Activated B cell treated with CpG ODN at 0.5 μM for 24 hours (primary cell): ENCODE data around the gene TPP2. TPM values are rescaled to one million over a fixed set of nuclear protein-coding genes. Genes with fewer than 3 reads are reported as not detected.

Source experiments
- ATAC-seq: fragments of 200-7000 bp; cut with Tn5 transposase; one replicate; pipeline ENCODE4 v1.10.0; 2021; ENCODE audit warnings: low read depth, mild to moderate bottlenecking, moderate library complexity
- CTCF ChIA-PET: fragments of 350-600 bp; sonication (Branson Sonifier 250); formaldehyde crosslinking; loops from one replicate; lab custom pipeline; 2021; ENCODE audit warnings: antibody characterized with exemption; lab: Charles Lee
- POLR2A ChIA-PET: fragments of 350-600 bp; sonication (Branson Sonifier 250); formaldehyde crosslinking; loops from one replicate; lab custom pipeline; 2021; ENCODE audit warnings: antibody characterized with exemption; lab: Charles Lee
- DNase-seq: peaks from one replicate; pipeline ENCODE4 v3.0.0; 2022
- H3K27ac Mint-ChIP-seq: one replicate; pipeline ENCODE4 v1.8.0; 2020; ENCODE audit warnings: mixed read lengths
- H3K27me3 Mint-ChIP-seq: one replicate; pipeline ENCODE4 v1.8.0; 2021; ENCODE audit warnings: mixed read lengths
- H3K36me3 Mint-ChIP-seq: one replicate; pipeline ENCODE4 v1.8.0; 2021; ENCODE audit warnings: low read depth, mixed read lengths
- H3K4me1 Mint-ChIP-seq: one replicate; pipeline ENCODE4 v1.8.0; 2021; ENCODE audit warnings: mixed read lengths
- H3K4me3 Mint-ChIP-seq: one replicate; pipeline ENCODE4 v1.8.0; 2020; ENCODE audit warnings: mild to moderate bottlenecking, mixed read lengths
- H3K9me3 Mint-ChIP-seq: one replicate; pipeline ENCODE4 v1.8.0; 2020; ENCODE audit warnings: mixed read lengths
- intact Hi-C: fragments of 100-400 bp; cut with micrococcal nuclease; formaldehyde crosslinking; loops from one replicate; pipeline ENCODE4 v1.15.1; 2024
- total RNA-seq: library from RNA; stranded (reverse); gene quantifications from 2 replicates; pipeline ENCODE4 v1.2.3, GENCODE V29; 2022
- TF ChIP-seq, protein P1 (sequence below): fragments of 200-600 bp; IDR thresholded peaks from one replicate; pipeline ENCODE4 v1.8.0; 2022; ENCODE audit warnings: antibody characterized with exemption, mild to moderate bottlenecking

The TPP2 gene
- total RNA-seq, 1 donor from 2014 or later, result 53.1 TPM

- CTCF ChIA-PET, result interaction anchor here (0.7 kb wide), 1 partner anchor 819 kb away, joined by 3 read pairs; no protein-coding TSS in a partner anchor
- intact Hi-C loops, result loop anchor here (10.0 kb wide), 1 partner anchor 1507 kb away; no protein-coding TSS in a partner anchor
- H3K36me3 Mint-ChIP-seq, result peaks cover 51% of the 10 kb centered on the region
- no peaks in the 10 kb centered on the region for H3K27me3 Mint-ChIP-seq
- TF ChIP-seq, protein P1, sequence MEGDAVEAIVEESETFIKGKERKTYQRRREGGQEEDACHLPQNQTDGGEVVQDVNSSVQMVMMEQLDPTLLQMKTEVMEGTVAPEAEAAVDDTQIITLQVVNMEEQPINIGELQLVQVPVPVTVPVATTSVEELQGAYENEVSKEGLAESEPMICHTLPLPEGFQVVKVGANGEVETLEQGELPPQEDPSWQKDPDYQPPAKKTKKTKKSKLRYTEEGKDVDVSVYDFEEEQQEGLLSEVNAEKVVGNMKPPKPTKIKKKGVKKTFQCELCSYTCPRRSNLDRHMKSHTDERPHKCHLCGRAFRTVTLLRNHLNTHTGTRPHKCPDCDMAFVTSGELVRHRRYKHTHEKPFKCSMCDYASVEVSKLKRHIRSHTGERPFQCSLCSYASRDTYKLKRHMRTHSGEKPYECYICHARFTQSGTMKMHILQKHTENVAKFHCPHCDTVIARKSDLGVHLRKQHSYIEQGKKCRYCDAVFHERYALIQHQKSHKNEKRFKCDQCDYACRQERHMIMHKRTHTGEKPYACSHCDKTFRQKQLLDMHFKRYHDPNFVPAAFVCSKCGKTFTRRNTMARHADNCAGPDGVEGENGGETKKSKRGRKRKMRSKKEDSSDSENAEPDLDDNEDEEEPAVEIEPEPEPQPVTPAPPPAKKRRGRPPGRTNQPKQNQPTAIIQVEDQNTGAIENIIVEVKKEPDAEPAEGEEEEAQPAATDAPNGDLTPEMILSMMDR, result no peak
- H3K9me3 Mint-ChIP-seq, result no peaks in the 10 kb centered on the region
- POLR2A ChIA-PET, result no interaction called here
- no peak for DNase-seq
- no peak overlapping the region for H3K27ac Mint-ChIP-seq
- H3K4me3 Mint-ChIP-seq, result no peak overlapping the region
- H3K4me1 Mint-ChIP-seq, result no peaks in the 10 kb centered on the region
- no peak for ATAC-seq
These were observed 54.6 kb downstream of the TPP2 start for GRCh38 chr13:102651392-102651791.

GRCh38 chr13:102651892-102652291 is 55.1 kb downstream of the TPP2 start:
- no peaks in the 10 kb centered on the region for H3K27me3 Mint-ChIP-seq
- H3K4me1 Mint-ChIP-seq, result no peaks in the 10 kb centered on the region
- POLR2A ChIA-PET, result interaction anchor here (1.1 kb wide), 1 partner anchor 55 kb away, joined by 3 read pairs; the partner anchor contains the start of gene TPP2
- intact Hi-C loops, result loop anchor here (10.0 kb wide), 1 partner anchor 1507 kb away; no protein-coding TSS in a partner anchor
- no peak overlapping the region for H3K4me3 Mint-ChIP-seq
- TF ChIP-seq, protein P1, result no peak
- H3K27ac Mint-ChIP-seq, result no peak overlapping the region
- peaks cover 48% of the 10 kb centered on the region for H3K36me3 Mint-ChIP-seq
- ATAC-seq, result no peak
- no peaks in the 10 kb centered on the region for H3K9me3 Mint-ChIP-seq
- DNase-seq, result no peak
- CTCF ChIA-PET, result no interaction called here

- TF ChIP-seq, protein P1, result no peak
- ChIA-PET POLR2A (no interaction called here), CTCF (no interaction called here)
- intact Hi-C loops, result loop anchor here (5.0 to 10.0 kb wide), 2 partner anchors 72 to 1510 kb away; no protein-coding TSS in a partner anchor
- H3K27me3 Mint-ChIP-seq, result no peaks in the 10 kb centered on the region
- no peaks in the 10 kb centered on the region for H3K4me1 Mint-ChIP-seq
- H3K27ac Mint-ChIP-seq, result no peak overlapping the region
- peaks cover 46% of the 10 kb centered on the region for H3K36me3 Mint-ChIP-seq
- peaks cover 4% of the 10 kb centered on the region for H3K9me3 Mint-ChIP-seq
- DNase-seq, result no peak
- no peak for ATAC-seq
- H3K4me3 Mint-ChIP-seq, result no peak overlapping the region
These were observed 58.0 kb downstream of the TPP2 start for GRCh38 chr13:102654756-102655155.

DNA sequence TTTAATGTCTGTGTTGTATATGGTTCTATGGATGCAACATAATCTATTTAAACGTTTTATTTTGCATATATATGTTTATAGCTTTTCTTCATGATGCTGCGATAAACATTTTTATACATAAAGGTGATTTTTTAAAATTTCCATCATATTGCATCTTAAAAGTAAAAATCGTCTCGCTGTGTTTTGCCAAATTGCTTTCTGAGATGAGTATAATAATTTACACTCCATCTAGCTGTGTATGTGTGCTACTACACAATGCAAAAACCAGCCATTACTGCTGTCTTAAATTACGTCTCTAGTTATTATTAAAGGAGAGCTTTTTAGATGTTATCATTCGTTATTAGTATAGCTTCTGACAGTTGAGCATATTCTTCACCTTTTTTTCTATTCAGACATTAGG is 60.8 kb downstream of the TPP2 start:
- intact Hi-C loops, result loop anchor here (5.0 to 10.0 kb wide), 2 partner anchors 75 to 1513 kb away; no protein-coding TSS in a partner anchor
- POLR2A ChIA-PET, result interaction anchor here (0.8 kb wide), 1 partner anchor 61 kb away, joined by 3 read pairs; no protein-coding TSS in a partner anchor
- no peaks in the 10 kb centered on the region for H3K4me1 Mint-ChIP-seq
- H3K4me3 Mint-ChIP-seq, result no peak overlapping the region
- peaks cover 4% of the 10 kb centered on the region for H3K9me3 Mint-ChIP-seq
- ATAC-seq (no peak), DNase-seq (no peak)
- TF ChIP-seq, protein P1, result no peak
- CTCF ChIA-PET, result interaction anchor here (1.1 kb wide), 1 partner anchor 66 kb away, joined by 3 read pairs; no protein-coding TSS in a partner anchor
- no peaks in the 10 kb centered on the region for H3K27me3 Mint-ChIP-seq
- H3K27ac Mint-ChIP-seq, result no peak overlapping the region
- H3K36me3 Mint-ChIP-seq, result peaks cover 49% of the 10 kb centered on the region

GRCh38 chr13:102658660-102659059 is 61.9 kb downstream of the TPP2 start:
- no peak for ATAC-seq
- no peaks in the 10 kb centered on the region for H3K27me3 Mint-ChIP-seq
- no peak overlapping the region for H3K4me3 Mint-ChIP-seq
- ChIA-PET POLR2A (no interaction called here), CTCF (no interaction called here)
- H3K4me1 Mint-ChIP-seq, result no peaks in the 10 kb centered on the region
- DNase-seq, result no peak
- H3K27ac Mint-ChIP-seq, result no peak overlapping the region
- intact Hi-C loops, result loop anchor here (5.0 to 10.0 kb wide), 2 partner anchors 76 to 1514 kb away; no protein-coding TSS in a partner anchor
- H3K9me3 Mint-ChIP-seq, result peaks cover 4% of the 10 kb centered on the region
- TF ChIP-seq, protein P1, result no peak
- H3K36me3 Mint-ChIP-seq, result peaks cover 48% of the 10 kb centered on the region
